Measurements from ENCODE around the gene ANKRD17.

The ANKRD17 gene

GRCh38 chr4:73045879-73046278, 212.7 kb downstream of the ANKRD17 start:
- DNase-seq: no peak

GRCh38 chr4:73037057-73037456, 221.5 kb downstream of the ANKRD17 start:
- DNase-seq: no peak

- DNase-seq: no peak
Observed at GRCh38 chr4:73036123-73036522, 222.5 kb downstream of the ANKRD17 start.

- DNase-seq: no peak
Observed at GRCh38 chr4:73034896-73035295, 223.7 kb downstream of the ANKRD17 start.

- DNase-seq: no peak
Observed at GRCh38 chr4:73028621-73029020, 230.0 kb downstream of the ANKRD17 start.
